HG03064 (cell line): ENCODE data around the gene GOLGA8B.
"Not testable (repeated sequence)": the region's sequence is repeated elsewhere in the genome, so short reads cannot be mapped to it uniquely, and the experiment has no call there.

Experiments
- ATAC-seq: cut with Tn5 transposase; IDR thresholded peaks from one replicate; pipeline ENCODE4 v1.9.1; 2021; ENCODE audit warnings: low read depth; ENCODE audit not compliant: unreplicated experiment

Gene GOLGA8B

DNA sequence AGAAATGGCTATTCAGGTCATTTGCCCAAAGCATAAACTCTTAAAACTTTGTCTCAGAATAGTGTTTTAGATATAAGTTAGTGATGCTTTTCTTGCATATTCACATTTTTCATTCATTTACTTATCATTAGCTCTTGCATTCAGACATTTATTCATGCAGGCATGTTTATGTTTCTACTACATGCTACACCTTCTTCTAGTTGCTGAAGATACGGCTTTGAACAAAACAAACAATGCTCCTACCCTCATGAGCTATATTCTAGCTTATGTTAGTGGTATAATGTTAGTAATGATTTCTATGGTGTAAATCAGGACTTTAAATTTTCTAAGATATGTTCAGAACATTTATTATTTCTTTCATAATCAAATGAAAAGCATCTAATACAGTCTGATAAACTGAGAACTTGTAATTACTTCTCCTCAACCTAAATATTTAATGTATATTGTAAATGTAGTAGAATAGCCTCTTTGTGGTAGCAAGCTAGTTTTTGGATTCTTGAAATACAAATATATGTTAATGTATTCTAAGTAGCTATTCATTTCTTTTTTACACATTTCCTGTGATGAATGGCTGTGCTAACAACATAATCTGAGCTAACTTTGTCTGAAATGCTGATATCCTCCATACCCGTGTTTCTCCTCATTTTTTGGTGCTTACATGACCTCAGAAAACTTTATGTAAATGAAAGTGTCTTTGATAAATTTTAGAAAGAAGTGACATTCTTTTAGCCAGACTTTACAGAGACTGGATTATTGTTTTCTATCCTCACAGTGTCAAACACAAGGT, 15.5 kb upstream of the GOLGA8B start:
- ATAC-seq = no peak

DNA sequence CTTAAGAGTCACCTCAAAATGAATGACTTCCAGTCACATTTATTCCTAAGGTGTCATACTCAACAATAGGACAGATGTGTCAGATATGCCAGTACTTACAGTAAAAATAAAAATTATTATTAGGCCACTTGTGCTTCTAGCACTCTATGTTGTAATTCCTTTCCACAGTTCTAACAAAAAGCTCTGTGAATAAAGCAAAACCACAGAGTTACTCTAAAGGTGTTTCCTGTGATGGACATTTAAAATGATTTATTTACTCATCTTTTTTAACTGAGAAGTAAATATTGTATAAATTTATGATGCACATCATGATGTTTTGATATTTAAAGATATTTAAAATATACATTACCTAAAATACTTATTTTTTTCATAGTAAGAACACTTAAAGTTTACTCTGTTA, 13.9 kb upstream of the GOLGA8B start:
- ATAC-seq = no peak

DNA sequence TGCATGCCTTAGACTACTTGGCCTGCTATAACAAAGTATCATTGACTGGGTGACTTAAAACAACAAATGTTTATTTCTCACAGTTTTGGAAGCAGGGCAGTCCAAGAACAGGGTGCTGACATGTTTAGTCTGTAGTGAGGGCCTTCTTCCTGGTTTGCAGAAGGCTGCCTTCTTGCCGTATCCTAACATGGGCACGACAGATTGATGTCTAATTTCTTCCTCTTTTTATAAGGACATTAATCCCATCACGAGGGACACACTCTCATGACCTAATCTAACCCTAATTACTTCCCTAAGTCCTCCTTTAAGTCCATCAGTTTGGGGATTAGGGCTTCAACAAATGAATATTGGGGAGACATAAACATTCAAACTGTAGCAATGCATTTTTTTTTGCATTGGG, 10.9 kb upstream of the GOLGA8B start:
- no peak for ATAC-seq

DNA sequence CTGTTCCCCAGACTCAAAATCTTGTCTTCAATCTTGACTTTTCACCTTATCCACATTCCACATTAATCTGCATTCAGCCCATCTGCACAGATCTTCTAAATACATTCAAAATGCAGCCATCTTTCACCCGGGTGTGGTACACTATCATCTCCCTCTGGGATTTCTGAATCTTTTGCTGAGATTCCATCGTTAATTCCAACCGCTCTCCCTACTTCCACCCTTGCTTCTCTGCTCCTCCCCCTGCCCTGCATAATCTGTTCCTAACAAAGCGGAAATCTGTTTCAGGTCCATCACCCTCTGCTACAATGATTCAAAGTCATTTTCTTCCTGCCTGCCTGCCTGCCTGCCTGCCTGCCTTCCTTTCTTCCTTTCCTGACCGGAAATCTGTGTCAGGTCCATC, 7.9 kb upstream of the GOLGA8B start:
- ATAC-seq = no peak

DNA sequence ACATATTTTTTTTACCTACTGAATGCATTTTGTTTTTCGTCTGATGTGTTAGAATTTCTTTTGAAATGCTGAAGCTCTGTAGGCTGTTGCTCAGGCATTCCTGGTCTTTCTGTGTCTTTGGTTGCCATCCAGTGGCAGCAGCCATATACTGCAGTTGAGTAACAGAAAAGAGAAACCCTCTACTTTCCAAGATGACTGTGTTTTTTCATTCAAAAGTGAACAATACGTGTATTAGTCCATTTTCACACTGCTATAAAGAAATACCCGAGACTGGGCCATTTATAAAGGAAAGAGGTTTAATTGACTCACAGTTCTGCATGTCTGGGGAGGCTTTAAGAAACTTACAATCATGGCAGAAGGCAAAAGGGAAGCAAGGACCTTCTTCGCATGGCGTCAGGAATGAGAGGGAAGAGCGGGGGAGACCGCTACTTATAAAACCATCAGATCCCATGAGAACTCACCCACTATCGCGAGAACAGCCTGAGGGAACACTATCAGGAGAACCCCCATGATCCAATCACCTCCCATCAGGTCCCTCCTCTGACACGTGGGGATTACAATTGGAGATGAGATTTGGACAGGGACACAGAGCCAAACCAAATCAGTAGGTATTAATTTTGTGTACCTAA, 4.7 kb upstream of the GOLGA8B start:
- ATAC-seq = no peak

DNA sequence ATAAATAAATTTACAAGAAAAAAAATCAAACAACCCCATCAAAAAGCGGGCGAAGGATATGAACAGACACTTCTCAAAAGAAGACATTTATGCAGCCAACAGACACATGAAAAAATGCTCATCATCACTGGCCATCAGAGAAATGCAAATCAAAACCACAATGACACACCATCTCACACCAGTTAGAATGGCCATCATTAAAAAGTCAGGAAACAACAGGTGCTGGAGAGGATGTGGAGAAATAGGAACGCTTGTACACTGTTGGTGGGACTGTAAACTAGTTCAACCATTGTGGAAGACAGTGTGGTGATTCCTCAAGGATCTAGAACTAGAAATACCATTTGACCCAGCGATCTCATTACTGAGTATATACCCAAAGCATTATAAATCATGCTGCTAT, 2.5 kb upstream of the GOLGA8B start:
- ATAC-seq = not testable (repeated sequence)

DNA sequence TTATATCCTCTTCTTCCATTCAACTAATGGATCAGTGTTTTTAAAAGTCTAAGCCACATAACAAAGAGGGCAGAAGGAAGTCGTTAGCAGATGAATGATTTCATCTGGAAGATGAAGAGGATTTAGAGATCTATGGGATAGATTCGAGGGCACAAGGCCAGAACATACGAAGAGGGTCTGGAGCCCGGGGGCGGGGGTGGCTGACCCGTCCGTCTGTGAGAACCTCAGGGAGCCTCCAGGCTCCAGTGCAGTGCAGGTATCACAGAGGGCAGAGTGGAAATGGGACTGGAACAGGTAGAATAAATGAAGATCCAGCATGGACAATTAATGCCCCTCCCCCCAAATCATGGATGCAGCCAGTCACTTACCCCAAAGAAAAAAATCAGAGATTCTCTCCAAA, 1.5 kb upstream of the GOLGA8B start:
- ATAC-seq = no peak

DNA sequence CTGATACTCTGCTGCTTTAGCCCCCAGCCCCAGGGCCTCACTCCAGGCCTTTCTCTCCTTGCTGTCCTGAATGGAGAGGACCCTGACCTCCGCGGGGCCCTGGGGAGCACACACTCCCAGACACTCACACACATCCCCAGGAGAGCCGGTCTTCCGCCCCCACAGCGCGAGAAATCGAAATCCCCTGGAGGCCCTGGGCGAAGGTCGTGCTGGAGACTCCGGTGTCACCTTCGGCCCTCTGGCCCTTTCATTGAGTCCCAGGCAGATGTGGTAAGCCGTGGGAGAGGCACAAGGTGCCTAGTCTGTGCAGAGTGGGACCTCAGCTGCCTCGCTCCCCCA, 848 bp upstream of the GOLGA8B start:
- ATAC-seq = no peak

DNA sequence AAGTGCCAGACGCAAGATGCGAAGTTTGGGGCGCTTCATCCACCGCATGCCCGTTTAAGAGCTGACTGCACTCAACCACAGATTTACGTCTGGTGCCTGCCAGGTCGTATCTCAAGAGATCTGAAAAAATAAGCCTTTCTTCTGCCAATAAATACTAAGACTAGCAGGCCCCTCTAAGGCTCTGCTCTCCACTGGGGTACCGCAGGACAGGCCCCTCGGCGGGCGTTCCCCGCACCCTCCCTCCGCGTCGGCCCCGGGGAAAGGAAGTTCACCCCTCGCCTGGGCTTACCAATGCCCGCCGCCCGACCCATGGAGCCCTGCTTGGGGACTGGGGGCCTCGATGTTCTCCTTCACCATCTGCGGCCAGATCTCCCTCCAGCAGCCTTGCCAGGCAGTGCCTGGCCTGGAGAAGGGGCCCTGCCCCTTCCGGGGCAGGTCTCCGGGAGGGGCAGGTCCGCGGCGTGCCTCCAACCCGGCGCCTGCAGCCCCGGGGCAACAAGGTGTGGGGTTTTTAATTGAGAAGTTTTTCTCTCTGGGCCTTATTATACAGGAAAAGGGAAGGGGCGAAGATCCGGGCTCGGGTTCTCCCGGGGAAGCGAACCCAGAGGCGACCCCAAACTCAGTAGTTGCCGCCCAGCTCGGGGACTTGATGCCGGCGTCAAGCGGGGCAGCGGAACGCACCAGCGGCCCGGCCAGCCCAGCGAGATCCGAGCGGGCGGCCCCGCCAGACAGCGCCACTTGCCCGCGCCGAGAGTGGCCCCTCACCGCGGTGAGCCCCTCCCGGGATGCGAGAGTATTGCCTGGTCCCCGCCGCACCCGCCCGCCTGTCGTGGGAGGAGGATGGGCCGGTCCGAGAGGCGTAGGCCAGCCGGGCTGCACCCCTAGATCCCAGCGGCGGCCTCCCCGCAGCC, 735 bp downstream of the GOLGA8B start:
- ATAC-seq = peak; percentile 59

DNA sequence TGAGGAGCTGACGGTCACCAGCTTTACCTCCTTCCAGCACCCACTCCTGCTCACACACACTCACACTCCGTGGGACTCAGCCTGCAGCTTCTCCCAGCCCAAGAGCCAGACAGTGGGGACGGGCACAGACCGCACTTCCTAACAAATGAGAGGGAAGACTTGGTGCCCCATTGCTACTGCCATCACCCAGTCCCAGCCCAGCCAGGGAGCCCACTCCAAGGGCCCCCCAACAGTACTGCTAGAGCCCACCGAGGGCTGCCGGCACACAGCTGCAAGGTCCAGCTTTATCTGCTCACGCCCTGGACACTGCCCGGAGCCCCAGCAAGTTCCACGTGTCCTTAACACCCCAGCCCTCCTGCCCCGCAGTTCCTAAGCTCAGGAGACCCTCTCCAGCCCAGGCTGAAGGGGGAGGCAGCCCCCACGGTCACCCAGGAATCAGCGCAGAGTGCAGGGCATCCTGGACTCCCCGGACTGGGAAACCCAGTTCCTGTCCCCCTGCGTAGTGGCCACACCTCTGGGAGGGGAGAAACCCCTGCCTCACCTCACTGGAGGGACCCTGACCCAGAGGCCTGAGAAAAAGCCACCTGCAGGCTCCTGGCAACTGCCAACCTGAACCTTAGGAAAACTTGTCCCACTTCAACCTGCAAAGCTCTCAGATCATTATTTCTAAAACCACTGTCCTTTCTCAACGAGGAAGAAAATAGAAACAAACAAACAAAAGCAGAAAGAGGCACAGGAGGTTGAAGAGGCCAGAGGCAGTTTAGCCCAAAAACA, 1.6 kb downstream of the GOLGA8B start:
- not testable (repeated sequence) for ATAC-seq

DNA sequence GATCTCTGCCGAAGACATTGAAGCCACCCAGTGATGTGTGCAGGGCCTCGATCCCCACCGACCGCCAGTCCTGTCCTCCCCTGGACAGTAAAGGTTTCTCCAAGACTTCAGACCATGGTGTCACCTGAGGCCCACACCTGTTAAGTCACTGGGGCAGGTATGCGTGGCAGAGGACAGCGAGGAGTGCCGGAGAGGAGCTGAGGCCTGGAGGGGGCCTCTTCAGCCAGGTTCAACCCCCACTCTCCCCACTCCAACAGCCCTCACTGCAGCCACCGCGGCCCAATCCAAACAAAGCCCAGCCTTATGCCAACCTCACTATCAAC, 2.4 kb downstream of the GOLGA8B start:
- no peak for ATAC-seq

DNA sequence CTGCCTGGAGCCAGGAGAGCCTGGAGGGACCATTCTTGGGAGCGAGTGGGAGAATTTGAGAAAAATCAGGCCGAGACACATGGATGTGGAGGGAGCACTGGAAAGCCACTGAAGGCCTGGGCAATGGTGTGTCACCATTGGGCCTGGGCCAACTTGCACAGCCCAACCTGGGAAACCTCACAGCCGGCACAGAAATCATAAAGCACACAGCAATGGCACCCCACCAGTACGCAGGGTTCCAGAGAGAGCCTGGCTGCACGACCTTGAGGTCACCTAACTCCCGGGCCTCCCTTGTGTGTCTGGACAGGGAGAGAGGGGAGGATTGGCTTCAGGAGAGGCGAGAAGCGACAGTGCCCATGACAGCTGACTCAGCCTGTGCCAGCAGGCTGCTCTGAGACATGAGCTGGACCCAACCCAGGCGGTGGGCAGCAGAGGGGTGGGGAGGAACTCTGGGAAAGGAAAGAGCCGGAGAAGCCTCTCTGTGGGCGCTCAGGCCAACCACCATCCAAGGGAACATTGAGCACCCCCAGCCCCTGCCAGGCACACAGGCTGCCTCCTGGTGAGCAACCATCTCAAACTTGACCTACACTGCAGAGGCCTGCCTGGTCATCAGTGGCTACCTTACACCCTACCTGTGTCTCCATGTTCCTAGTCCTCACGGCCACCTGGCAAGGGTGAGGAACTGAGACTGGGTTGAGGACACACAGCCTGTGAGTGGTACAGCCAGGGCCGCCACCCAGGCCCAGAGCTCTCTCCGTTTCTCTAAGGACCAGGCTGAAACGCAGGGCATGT, 3.0 kb downstream of the GOLGA8B start:
- ATAC-seq = not testable (repeated sequence)

DNA sequence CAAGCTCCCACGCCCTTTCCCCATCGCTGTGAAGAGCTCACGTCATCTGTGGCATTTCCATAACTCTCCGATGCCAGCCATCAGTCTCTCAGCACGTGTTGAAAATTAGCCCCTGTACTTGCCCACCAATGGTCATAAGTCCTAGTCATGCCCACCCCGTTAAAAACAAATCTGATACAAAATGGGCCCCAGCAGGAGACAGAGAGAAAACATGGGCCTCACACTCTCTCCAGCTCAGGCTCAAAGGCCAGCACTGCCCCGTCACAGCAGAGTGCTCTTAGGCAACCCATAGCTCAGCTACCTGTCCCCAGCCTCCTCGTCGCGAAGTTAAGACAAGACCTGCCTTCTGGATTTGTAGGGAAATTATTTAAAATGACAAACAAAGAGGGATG, 5.2 kb downstream of the GOLGA8B start:
- no peak for ATAC-seq

DNA sequence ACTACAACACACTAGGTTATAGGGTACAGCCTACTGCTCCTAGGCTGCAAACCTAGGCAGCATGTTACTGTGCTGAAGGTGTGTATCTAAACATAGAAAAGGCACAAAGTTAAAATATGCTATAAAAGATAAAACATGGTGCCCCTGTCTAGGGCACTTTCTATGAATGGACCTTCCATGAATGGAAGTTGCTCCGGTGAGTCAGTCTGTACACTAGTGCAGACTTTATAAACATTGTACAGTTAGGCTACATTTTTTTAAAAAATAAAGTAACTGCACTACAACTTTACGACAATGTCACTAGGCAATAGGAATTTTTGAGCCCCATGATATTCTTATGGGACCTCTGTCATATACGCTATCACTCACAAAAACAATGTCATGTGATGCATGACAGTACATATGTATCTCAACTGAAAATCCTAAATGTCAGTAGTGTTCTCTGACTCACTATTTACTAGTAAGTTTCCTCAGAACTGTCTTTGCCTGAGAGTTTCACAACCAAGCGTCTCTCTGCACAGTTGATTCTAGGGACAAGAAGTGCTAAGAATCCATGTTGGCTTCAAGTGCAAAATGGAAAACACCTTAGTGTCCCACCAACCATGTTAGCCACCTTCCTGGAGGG, 5.7 kb downstream of the GOLGA8B start:
- ATAC-seq = not testable (repeated sequence)

DNA sequence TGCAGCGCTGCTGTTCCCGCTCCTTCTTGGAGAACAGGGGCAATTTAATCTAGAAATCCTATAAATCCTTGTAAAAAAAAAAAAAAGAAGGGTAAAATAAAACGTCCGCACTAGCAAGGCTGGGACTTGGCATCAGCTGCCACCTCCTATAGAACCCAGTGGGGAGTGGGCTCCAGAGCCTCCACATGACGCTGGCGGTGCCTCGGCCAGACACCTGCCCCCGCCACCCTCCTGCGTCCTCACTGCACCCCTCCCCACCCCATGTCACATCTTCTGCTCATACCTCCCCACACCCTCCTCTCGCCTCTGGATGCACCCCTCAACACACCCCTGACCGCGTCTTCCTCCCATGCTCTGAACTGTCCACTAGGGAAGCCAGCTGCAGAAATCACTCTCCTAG, 8.4 kb downstream of the GOLGA8B start:
- not testable (repeated sequence) for ATAC-seq

DNA sequence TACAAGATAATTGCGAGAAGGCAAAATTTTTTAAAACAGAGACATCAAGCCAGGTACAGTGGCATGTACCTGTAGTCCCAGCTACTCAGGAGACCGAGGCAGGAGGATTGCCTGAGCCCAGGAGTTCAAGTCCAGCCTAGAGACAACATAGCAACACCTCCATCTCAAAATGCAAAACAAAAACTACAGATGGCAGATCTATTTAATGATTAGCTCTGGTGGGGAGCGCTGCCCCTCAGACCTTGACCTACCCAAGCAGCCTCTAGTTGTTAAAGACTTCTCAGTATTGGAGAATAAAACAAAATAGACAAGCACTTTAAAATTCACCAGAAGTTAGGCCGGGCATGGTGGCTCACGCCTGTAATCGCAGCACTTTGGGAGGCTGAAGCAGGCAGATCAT, 10.5 kb downstream of the GOLGA8B start:
- ATAC-seq = not testable (repeated sequence)

DNA sequence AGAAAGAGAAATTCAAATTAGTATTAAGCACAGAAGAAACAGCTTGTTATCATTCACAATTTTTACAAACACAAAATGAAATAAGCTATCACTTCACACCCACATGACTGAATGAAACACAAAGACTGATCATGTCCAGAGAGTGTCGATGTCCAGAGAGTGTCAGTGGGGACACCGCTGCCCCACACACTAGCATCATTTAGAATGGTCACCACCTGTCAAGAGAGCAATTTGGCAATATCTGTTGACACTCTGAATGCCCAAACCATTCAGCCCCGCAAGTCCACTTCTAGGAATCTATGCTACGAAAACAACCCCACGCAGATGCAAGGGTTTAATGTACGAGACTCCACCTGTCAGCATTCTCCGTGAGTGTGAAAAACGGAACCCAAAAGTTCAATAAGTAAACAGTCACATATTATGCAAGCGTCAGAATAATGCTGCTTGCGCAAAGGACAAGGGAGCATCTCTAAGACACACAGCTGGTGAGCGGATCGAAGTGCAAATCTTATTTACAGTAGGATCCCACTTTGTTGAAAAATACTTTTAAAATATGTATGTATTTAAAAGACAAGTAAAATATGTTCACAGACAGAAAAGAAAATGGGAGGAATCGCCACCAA, 11.3 kb downstream of the GOLGA8B start:
- ATAC-seq = not testable (repeated sequence)

DNA sequence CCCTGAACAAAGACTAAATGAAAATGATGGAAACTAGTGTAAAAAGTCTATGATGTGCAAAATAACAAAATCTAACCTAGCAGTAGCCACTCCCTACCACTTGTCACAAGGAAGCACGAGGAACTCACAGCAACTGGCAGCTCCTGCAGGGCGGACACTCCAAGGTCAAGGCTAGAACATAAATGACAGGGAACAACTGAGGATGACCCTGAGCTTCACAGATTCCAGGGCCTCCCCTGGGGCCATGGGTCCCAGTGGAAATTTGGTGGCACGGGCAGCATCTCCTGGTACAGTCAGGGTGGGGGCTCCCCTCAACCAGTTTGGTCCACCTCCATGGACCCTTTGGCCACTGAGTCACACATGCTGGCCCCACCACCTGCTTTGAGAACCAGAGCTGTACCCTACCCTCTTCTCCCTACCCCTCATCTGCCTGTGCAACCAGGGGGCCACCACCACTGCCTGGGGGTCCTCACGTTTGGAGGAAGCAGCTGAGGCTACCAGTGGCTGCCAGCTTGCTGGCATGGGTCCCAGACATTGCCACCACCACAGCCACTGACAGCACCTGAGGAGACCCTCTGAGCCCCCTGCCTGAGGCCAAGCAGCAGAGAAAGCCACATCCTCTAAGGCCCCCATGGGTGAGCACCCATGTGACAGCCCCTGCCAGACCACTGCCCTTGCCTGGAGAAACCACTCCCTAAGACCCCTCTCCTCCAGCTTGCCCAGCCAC, 13.6 kb downstream of the GOLGA8B start:
- not testable (repeated sequence) for ATAC-seq
